Measurements from ENCODE around the gene BSDC1. TPM values are rescaled to one million over a fixed set of nuclear protein-coding genes. Genes with fewer than 3 reads are reported as not detected.
"Not testable (repeated sequence)": the region's sequence is repeated elsewhere in the genome, so short reads cannot be mapped to it uniquely, and the experiment has no call there.

BSDC1 gene
- total RNA-seq, 1 experiment from 2014 or later: 47.0 TPM

GRCh38 chr1:32441467-32441866, 47.2 kb upstream of the BSDC1 start:
- H3K9me3 ChIP-seq (ENCODE audit: control insufficient read depth in 1 of 2, insufficient read depth in 1 of 2, low read depth in 1 of 2, low read length in 2 of 2); H3K27ac ChIP-seq (ENCODE audit: low read depth, low read length); intact Hi-C loops (cut with micrococcal nuclease); POLR2A ChIA-PET; H3K9ac ChIP-seq (ENCODE audit: low read length); H4K20me1 ChIP-seq (ENCODE audit: insufficient read depth); H3K27me3 ChIP-seq (ENCODE audit: insufficient read depth, low read length); H2AFZ ChIP-seq (ENCODE audit: low read depth, low read length, poor library complexity, severe bottlenecking); H3K4me1 ChIP-seq (ENCODE audit: control insufficient read depth in 1 of 2, insufficient read depth in 2 of 2, low read length in 2 of 2); H3K79me2 ChIP-seq (ENCODE audit: insufficient read depth, low read length); BruUV-seq (replicated peaks); H3K9me2 ChIP-seq (ENCODE audit: insufficient read depth); H3K4me2 ChIP-seq (ENCODE audit: low read length); DNase-seq (ENCODE audit: low read depth, low spot score); H3K36me3 ChIP-seq (ENCODE audit: control insufficient read depth in 1 of 2, insufficient read depth in 2 of 2, low read length in 2 of 2); ATAC-seq; RAD21 ChIA-PET (ENCODE audit: low non-redundant PET in 1 of 2, low total read pairs in 2 of 2, uncharacterized antibody in 2 of 2, unreplicated experiment in 2 of 2); CTCF ChIA-PET; H3K4me3 ChIP-seq (replicated peaks in 1 of 2; ENCODE audit: low read depth in 1 of 2, low read length in 2 of 2): not testable (repeated sequence)

DNA sequence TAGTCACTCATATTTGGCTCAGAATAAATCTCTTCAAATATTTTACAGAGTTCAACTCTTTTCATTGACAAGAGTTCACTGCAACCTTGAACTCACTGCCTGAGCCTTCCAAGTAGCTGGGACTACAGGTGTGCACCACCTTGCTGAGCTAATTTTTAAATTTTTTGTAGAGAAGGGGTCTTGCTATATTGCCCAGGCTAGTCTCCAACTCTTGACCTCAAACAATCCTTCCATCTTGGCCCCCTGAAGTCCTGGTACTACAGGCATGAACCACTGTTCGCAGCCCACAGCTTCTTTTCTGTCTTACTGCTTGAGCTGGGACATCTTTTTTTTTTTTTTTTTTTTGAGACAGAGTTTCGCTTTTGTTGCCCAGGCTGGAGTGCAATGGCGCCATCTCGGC, 44.5 kb upstream of the BSDC1 start:
- BruUV-seq (replicated peaks); CTCF ChIA-PET; H3K4me3 ChIP-seq (replicated peaks in 1 of 2; ENCODE audit: low read depth in 1 of 2, low read length in 2 of 2); H3K9me3 ChIP-seq (ENCODE audit: control insufficient read depth in 1 of 2, insufficient read depth in 1 of 2, low read depth in 1 of 2, low read length in 2 of 2); H3K36me3 ChIP-seq (ENCODE audit: control insufficient read depth in 1 of 2, insufficient read depth in 2 of 2, low read length in 2 of 2); intact Hi-C loops (cut with micrococcal nuclease); H3K4me2 ChIP-seq (ENCODE audit: low read length); ATAC-seq; H3K27ac ChIP-seq (ENCODE audit: low read depth, low read length); POLR2A ChIA-PET; RAD21 ChIA-PET (ENCODE audit: low non-redundant PET in 1 of 2, low total read pairs in 2 of 2, uncharacterized antibody in 2 of 2, unreplicated experiment in 2 of 2); H4K20me1 ChIP-seq (ENCODE audit: insufficient read depth); H2AFZ ChIP-seq (ENCODE audit: low read depth, low read length, poor library complexity, severe bottlenecking); H3K79me2 ChIP-seq (ENCODE audit: insufficient read depth, low read length); H3K4me1 ChIP-seq (ENCODE audit: control insufficient read depth in 1 of 2, insufficient read depth in 2 of 2, low read length in 2 of 2); DNase-seq (ENCODE audit: low read depth, low spot score); H3K9me2 ChIP-seq (ENCODE audit: insufficient read depth); H3K27me3 ChIP-seq (ENCODE audit: insufficient read depth, low read length); H3K9ac ChIP-seq (ENCODE audit: low read length): not testable (repeated sequence)

GRCh38 chr1:32438136-32438535, 43.9 kb upstream of the BSDC1 start:
- H3K27ac ChIP-seq (ENCODE audit: low read depth, low read length): no peak overlapping the region
- TF ChIP-seq POLR2A (IDR thresholded peaks at IDR 0.05; ENCODE audit: borderline replicate concordance, extremely low read depth, insufficient read depth, insufficient read length) (no peak), RAD21 (IDR thresholded peaks at IDR 0.05; ENCODE audit: low read depth) (no peak), ZBTB33 (IDR thresholded peaks at IDR 0.05; ENCODE audit: extremely low read depth, insufficient replicate concordance, low read length) (no peak), SIN3A (IDR thresholded peaks at IDR 0.05; ENCODE audit: low read depth) (no peak), SP1 (IDR thresholded peaks at IDR 0.05; ENCODE audit: low read depth) (no peak), POLR2AphosphoS5 (IDR thresholded peaks at IDR 0.05; ENCODE audit: low read depth, low read length) (no peak), FOSL1 (IDR thresholded peaks at IDR 0.05; ENCODE audit: low read depth) (no peak), EGR1 (IDR thresholded peaks at IDR 0.05; ENCODE audit: low read depth) (no peak), CEBPB (IDR thresholded peaks at IDR 0.05; ENCODE audit: low read depth) (no peak), ELF1 (IDR thresholded peaks at IDR 0.05; ENCODE audit: borderline replicate concordance, low read depth) (no peak), YY1 (IDR thresholded peaks at IDR 0.05; ENCODE audit: extremely low read depth, insufficient replicate concordance, low read depth, low read length) (no peak)
- TF ChIP-seq, protein P1, sequence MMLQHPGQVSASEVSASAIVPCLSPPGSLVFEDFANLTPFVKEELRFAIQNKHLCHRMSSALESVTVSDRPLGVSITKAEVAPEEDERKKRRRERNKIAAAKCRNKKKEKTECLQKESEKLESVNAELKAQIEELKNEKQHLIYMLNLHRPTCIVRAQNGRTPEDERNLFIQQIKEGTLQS (IDR thresholded peaks at IDR 0.05): no peak

More at GRCh38 chr1:32438136-32438535, 43.9 kb upstream of the BSDC1 start:
- DNase-seq (ENCODE audit: low read depth, low spot score) (no peak), ATAC-seq (no peak)
- Histone ChIP-seq H3K4me2 (ENCODE audit: low read length) (no peak overlapping the region), H3K4me1 (ENCODE audit: control insufficient read depth in 1 of 2, insufficient read depth in 2 of 2, low read length in 2 of 2) (no peaks in the 10 kb centered on the region), H3K9me3 (ENCODE audit: control insufficient read depth in 1 of 2, insufficient read depth in 1 of 2, low read depth in 1 of 2, low read length in 2 of 2) (no peaks in the 10 kb centered on the region), H3K79me2 (ENCODE audit: insufficient read depth, low read length) (no peaks in the 10 kb centered on the region), H3K4me3 (replicated peaks in 1 of 2; ENCODE audit: low read depth in 1 of 2, low read length in 2 of 2) (no peak overlapping the region), H3K36me3 (ENCODE audit: control insufficient read depth in 1 of 2, insufficient read depth in 2 of 2, low read length in 2 of 2) (no peaks in the 10 kb centered on the region), H3K9ac (ENCODE audit: low read length) (no peak overlapping the region), H2AFZ (ENCODE audit: low read depth, low read length, poor library complexity, severe bottlenecking) (no peak overlapping the region), H3K9me2 (ENCODE audit: insufficient read depth) (no peaks in the 10 kb centered on the region), H3K27me3 (ENCODE audit: insufficient read depth, low read length) (no peaks in the 10 kb centered on the region), H4K20me1 (ENCODE audit: insufficient read depth) (no peaks in the 10 kb centered on the region)
- ChIA-PET RAD21 (ENCODE audit: low non-redundant PET in 1 of 2, low total read pairs in 2 of 2, uncharacterized antibody in 2 of 2, unreplicated experiment in 2 of 2) (no interaction called here), POLR2A (no interaction called here), CTCF (no interaction called here)
- no TSS peak for BruUV-seq (replicated peaks)
- intact Hi-C loops (cut with micrococcal nuclease): no loop called here

All from HCT116 (cell line).